COR-L47 (cell line): ENCODE data around the gene CPLANE2.
"Not testable (repeated sequence)": the region's sequence is repeated elsewhere in the genome, so short reads cannot be mapped to it uniquely, and the experiment has no call there.

Source experiments
- DNase-seq: peaks from one replicate; lab custom pipeline; 2025; lab: John Stamatoyannopoulos, UW

The CPLANE2 gene

DNA sequence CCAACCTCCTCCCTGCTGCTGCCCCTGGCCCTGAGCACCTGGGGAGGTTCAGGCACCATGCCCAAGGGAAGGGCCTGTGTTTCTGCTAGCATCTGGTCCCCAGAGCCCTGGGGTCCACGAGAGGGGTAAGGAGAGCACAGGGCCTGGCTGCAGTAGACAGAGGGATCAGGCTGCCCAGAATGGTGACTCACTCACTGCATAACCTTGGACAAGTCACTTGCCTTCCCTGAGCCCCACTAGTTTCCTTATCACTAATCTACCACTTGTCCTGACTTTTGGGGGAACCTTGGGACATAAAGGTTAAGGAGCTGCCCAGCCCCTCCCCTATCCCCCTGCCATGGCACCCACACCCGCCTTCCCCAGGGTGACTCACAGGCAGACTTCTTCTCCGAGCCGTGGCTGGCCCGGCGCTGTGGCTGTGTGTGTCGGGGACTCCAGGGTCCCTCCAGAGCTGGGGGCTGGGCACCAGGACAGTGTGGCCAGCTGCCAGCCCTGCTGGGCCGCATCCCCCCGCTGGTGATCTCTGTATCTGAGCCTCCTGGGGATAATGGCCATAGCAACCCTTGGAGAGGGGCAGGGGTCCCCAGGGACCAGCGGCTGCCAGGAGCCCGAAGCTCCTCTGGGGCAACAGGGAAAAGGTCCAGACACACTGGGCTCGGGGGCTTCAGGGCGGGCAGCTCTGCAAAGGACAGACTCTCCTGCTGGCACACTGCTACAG lies 28.6 kb downstream of the CPLANE2 start:
- no peak for DNase-seq

DNA sequence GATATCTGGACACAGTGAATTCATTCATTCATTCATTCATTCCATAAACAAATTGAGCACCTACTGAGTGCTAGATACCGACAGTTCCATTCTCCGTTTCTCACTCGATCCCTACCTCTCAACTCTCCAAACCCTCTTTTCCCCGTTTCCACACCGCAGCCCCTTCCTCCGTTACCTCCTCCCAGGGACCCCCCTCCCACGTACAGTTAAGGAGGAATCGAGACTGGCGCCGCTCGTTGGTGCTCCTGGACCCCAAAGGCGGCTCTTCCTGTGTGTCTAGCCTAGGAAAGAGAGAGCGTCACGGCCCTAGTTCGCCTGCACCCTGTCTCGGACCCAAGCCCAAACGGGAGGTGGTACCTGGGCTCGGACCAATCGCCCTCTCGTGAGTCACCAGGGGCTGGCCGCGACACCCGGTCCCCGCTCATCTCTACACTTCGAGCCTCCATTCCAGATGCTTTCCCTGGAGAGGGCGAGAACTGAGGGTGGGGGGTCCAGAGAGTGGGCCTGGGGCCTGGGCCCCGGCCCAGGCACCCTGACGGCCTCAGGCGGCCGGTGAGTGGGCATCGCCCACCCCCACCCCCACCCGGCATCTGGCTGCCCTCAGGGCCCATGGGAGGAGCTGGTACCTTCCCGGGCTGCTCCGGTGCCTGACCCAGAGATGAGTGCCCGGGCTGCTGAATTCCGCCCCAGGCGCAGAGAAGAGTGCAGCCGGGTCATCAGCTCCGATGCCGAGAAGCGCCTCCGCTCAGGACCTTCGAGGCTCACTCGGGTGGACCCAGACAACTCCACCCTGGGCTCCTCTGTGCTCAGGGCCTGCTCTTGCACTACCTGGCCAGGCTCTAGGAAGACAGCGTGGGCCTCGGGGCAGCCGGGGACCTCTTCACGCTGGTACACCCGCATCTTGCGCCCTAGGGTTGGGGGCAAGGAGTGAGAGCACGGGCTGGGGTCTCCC lies 29.4 kb downstream of the CPLANE2 start:
- no peak for DNase-seq

DNA sequence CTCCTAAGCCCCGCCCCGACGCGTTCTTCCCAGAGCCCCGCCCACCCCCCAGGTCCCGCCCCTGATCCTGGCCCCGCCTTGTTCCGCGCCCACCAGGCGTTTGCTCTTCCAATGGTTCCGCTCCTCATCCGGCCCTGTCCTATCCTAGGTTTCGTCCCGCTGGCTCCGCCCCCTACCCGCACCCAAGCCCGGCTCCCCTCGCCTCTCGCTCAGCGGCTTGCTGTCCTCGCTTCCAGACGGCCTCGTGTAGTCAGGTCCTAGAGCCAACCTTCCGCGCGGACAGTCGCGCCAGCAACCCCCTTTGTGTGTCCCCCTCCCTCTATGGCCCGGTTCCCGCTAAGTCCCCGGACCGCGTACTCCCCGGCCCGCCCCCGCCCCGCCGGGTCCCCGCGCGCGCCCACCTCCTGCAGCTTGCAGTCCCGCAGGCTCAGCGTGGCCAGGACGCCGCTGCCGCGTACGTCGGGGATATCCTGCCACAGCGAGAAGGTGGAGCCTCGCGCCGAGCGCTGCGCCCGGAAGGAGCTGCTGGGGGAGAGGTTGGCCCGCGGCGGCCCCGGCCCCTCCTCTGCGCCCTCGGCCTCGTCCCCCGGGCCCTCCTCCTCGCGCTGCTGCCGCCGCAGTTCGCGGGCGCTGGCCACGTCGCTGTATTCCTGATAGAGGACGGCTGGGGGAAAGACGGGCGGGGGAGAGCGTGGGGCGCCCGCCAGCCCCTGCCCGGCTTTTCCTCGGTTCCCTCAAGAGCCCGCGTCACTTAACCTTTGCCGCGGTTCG lies 30.3 kb downstream of the CPLANE2 start:
- DNase-seq = peak; percentile 95

DNA sequence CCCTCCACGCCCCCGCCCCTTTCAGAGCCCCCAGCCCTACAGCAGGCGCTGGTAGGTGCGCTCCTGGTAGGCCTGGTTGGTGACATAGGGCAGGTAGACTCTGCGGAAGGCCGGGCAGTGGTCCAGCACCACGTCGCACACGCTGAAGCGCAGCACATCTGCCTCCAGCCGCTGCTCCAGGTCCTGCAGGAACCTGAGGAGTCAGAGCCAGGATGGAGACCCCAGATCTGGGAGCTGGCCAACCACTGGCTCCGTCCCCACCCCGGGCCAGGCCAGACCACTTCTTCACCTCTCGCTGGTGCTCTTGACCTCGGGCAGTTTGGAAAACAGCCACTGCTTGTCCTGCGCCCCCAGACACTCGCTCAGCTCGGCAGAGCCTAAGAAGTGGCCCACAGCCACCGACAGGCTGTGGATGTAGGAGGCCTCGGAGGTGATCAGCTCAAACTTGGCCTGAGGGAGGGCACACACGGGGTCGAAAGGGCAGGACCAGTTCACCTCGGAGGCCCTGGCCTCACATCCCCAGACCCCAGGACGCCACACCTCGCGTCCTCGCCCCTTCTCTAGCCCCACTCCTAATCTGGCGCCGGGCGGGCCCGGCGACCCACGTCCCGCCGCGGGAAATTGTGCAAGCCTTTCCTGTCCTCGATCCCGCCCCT lies 31.0 kb downstream of the CPLANE2 start:
- no peak for DNase-seq

DNA sequence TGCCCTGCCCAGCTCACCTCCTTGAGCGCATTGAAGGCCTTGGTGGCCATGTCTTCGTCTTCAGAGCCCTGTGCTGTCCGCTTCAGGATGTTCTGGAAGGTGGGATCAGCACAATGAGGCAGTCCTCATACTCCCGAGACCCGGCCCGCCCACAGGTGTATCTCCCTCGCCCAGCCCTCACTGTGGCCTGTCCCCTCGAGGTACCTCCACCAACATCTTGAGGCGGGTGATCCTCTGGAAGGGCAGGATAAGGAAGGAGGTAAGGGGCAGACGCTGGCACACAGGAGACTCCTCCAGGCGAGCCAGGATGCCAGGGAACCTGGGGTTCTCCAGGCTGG lies 31.7 kb downstream of the CPLANE2 start:
- DNase-seq = no peak

DNA sequence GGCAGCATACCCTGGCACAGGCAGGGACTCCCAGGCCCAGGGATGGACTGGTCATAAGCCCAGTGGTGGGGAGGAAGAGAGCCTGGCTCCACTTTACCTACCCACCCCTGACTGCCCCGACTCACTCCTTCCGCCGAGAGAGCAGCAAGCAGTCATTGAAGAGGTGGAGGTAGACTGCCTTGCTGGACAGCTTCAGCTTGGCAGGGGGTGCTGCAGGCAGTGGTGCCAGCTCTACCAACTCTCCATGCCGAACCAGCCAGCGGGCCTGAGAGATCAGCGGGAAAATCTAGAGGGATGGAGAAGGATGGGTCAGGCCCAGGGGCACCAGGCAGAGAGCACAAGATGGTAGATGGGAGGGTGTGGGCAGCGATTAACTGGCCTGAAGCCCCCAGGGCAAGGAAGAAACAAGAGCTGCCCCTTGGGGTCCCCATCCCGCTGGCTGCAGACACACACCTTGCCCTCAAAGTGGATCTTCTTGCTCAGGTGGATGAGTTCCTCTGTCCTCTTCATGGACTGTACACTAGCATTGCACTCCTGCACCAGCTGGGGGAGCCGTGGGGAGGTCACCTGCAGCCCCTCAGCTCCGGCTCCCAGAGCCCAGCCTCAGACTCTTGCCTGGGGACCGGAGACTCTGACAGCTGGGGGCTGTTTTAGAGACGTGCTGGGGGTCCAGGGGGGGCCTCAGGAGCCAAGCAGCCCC lies 32.2 kb downstream of the CPLANE2 start:
- DNase-seq = peak; percentile 42

DNA sequence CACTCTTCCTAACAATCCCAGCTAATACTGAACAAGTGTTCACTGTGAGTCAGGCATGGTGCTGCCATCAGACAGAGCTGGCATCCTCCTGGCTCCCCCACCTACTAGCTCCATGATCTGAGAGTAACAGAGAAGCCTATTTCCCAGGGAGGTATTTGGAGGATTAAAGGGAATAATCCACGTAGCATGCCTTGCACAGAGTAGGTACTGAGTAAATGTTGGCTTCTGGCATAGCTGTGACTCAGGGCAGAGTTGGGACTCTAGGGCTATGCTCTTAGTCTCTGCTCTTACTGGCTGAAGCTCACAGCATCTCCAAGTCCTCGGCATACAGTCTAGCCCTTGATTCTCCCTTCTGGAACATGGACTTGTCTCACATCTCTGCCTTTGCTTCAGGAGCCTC lies 32.8 kb downstream of the CPLANE2 start:
- no peak for DNase-seq

DNA sequence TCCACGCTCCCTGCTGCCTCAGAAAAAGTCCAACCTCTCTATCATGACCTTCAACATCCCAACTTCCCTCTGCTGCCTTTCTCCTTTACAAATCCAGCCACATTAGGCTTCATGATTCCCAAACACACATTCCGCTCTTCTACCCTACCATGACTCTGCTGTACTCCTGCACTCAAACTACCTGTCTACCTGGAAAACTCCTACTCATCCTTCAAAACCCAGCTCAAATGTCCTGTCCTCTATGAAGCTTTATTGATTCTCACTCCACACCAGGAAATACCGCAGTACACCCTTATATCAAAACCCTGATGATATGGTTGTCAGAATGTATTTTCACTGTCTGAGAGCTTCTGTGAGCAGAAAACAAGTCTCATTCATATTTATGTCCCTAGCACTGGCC lies 33.4 kb downstream of the CPLANE2 start:
- no peak for DNase-seq

DNA sequence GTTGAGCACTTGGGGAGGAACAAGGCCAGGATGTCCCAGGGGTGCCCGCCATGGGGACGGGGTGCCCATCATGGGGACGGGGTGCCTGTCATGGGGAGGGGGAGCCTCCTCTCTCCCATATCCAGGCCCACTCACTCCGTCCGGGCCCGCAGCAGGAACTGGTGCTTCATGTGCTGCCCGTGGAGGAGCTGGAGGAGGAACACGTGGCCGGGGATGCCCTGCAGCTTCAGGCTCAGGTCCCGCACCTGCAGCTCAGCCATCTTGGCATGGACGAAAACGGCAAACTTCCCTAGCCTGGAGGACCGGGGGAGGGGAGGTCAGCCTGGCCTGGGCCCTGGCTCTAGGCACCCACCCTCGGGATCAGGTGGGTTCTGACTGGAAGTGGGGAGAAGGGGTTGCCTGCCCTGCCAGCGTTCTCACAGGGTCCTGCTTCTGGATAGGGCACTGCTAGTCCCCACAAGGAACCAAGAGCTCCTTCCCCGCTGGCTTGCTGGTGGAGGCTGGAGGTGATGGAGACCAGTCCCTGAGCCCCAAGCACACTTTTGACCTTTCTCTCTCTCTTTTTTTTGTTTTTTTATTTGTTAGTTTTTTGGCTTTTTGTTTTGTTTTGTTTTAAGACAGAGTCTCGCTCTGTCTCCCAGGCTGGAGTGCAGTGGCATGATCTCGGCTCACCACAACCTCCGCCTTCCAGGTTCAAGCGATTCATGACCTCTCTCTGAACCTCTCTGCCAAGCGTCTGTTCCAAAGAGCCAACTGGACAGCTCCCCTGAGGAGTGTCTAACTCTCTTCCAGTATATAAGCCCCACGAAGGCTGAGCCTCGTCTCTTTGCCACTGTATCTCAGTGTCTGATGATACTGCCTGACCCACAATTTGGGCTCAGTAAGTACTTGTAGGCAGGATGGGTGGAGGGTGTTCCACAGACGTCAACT lies 34.4 kb downstream of the CPLANE2 start:
- DNase-seq = no peak

DNA sequence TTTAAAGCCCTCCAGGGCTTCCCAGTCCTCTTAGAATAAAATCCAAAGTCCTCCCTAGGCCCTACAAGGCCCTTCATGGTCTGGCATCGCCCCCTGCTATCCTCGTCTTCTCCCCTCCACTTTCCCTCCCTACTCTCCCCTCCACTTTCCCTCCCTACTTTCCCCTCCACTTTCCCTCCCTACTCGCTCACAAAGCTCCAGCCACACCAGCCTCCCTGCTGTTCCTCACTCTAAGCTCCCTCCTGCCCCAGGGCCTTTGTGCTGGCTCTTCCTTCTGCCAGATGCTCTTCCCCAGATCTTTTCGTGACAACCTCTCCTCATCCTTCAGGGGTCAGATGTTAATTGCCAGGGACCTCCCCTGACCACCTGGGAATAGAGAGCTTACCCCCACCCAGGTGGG lies 37.3 kb downstream of the CPLANE2 start:
- no peak for DNase-seq

DNA sequence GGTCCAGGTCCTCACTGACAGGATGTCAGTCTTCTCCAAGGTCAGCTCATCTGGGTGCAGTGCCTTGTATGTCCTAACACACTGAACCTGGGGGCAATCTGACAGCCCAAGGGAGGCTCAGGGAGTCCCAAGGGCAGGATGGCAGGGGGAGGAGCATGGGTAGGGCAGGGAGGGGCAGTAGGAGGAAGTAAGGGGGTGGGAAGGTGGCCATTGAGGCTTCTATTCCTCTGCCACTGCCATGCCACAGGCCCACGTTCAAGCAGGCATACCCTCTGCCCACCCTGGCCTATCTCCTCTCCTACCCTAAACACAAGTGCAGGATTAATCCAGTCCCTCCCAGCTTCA lies 37.9 kb downstream of the CPLANE2 start:
- no peak for DNase-seq

DNA sequence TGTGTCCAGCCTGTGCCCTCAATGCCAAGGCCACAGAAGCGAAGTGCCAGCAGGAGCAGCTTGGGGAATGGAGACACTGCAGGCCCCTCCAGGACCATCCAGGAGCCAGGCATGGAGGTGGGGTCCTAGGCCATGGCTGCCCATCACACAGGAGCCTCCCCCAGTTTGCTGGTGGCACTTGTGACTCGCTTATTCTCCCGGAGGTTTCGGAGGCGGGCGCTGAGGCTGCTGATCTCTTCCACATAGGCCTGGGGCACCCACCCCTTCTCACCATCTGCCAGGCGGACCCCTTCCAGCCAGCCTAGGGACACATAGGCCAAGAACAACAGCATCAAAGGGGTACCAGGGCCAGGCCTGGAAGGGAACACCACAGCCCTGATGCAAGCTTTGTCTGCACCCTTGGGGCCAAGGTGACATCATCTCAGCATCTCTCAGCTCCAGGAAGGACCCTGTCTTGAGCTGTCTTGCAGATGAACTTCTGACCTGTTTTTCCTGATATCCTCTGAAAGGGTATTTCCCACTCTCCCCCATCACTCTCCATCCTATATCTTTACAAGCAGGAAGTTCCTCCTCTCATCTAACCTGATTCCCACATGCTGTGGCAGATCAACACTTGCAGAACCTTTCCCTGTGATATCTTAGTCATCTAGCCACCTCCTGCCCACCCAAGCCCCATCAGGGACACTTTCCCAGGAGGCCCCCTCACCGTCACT lies 38.4 kb downstream of the CPLANE2 start:
- no peak for DNase-seq

DNA sequence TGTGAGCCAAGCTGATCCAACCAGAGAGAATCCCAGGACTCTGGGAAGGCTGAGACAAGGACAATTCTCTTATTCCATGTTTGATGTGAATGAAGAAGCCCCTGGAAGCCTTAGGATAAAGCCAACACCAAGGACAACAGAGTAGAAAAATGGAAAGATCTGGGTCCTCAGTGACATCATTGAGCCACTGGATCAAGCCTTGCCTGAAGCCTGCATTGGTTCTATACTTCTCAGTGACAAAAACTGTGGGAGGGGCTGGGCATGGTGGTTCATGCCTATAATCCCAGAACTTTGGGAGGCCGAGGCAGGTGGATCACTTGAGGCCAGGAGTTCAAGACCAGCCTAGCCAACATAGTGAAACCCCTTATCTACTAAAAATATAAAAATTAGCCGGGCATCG lies 40.1 kb downstream of the CPLANE2 start:
- DNase-seq = no peak

DNA sequence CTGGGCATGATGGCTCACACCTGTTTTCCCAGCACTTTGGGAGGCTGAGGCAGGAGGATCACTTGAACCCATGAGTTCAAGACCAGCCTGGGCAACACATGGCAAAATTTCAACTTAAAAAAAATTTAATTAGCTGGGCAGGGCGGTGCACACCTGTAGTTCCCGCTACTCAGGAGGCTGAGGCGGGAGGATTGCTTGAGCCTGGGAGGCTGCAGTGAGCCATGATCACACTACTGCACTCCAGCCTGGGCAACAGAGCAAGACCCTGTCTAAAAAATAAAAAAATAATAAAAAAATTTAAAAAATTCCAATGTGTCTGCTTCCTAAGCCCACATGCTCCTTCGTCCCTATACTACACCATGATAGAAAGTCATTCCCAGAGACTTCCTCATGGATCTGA lies 40.8 kb downstream of the CPLANE2 start:
- DNase-seq = not testable (repeated sequence)

DNA sequence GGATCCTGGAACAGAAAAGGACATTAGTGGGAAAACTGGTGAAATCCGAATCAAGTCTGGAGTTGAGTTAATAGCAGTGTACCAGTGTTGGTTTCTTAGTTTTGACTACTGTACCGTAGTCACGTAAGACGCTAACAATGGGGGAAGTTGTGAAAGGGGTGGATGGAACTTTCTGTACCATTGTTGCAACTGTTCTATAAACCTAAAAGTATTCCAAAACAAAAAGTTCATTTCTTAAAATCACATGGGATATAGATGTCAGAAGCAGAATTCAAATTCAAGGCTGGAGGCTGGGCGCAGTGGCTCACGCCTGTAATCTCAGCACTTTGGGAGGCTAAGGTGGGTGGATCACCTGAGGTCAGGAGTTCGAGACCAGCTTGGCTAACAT lies 41.5 kb downstream of the CPLANE2 start:
- DNase-seq = no peak

DNA sequence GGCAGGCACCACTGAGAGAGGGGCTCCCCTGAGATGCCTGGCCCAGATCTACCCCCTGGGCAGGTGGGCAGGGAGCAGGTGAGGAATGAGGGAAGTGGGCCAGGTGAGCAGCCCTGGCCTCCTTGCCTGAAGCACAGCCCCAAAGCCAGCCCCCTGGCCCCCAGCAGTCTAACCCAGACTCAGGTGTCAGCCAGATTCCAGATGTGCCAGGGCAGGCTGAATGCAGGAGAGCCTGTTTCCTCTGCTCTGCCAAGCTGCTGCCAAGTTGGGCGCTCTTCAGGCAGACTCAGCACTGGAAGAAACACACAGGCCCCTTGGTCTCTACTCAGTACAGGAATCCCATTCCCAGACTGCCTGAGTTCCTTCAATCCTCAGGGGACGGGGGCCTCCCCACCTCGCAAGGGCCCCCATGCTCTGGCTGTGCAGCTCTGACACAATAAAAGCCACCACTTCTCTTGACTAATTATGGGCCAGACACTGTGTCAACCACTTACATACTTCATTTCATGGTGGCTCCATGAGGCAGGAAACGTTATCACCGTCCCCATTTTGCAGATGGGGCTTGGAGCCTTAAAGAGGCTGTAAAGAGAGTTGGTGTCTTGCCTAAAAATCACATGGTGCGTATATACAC lies 45.0 kb downstream of the CPLANE2 start:
- DNase-seq = no peak

DNA sequence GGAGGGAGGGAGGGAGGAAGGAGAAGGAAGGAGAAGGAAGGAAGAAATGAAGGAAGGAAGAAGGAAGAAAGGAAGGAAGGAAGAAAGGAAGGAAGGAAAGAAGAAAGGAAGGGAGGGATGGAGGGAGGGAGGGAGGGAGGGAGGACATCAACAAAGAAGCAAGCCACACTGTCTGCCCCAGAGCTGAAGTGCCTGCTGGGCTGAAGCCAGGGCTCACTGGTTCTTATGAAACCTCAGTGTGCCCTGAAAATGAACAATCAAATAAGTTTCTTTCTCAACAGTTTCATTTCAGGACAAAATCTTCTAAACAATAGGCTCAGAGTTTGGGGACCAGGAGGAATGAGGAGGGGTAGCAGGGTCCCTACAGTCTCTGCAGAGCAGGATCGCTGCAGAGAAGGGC lies 45.7 kb downstream of the CPLANE2 start:
- no peak for DNase-seq

DNA sequence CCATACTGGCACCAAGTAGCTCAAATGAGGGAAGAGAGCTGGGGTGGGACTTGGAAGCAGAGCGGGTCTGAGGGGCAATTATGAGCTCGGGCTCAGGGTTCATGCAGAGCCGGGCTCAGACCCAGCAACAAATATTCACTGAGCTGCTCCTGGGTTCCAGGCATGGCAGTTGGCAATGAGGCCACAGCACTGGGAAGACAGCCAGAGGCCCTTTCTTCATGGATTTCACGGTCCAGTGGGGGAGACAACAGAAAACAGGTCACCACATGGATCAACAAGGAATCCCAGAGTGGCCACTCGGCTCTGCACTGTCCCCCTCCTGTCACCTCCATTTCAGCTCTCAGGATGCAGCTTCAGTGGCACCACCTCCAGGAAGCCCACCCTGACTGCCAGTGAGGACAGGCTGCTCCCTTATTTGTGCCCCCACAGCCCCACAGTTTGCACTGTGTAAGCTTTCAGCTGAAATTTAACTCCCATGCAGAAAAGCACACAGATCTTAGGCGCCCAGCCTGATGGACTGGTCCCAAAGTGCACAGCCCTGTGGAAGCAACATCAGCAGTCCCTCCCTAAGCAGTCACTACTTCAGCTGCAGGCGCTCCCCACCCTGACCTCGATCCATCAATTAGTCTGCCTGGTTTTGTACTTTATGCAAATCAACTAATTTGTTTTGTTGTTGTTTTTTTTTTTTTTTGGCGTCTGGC lies 46.9 kb downstream of the CPLANE2 start:
- DNase-seq = peak; percentile 37

DNA sequence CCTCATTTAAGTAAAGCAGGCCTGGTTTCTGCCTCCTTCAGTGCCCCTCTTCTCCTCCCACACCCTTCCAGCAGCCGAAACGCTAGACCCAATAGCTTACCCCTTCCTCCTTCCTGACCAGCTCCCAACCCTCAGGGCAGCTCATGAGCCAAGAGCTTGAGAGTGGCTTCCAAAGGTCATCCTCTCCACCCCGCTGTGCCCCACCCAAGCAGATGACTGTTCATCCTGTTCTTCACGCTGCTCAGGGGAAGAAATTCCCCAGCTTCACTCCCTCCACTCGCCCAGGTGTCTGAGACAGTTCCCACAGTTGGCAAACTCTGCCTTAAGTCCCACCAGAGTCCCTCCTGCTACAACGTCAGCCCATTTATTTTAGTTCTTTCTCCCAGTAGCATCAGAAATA lies 48.0 kb downstream of the CPLANE2 start:
- DNase-seq = no peak
